ENCODE data around the gene PCDHGA9. TPM values are rescaled to one million over a fixed set of nuclear protein-coding genes. Genes with fewer than 3 reads are reported as not detected.
"Not testable (repeated sequence)": the region's sequence is repeated elsewhere in the genome, so short reads cannot be mapped to it uniquely, and the experiment has no call there.

PCDHGA9 gene
- total RNA-seq, 4 donors from 2014 or later = 8.4 to 13.8 (median 11.9) TPM

DNA sequence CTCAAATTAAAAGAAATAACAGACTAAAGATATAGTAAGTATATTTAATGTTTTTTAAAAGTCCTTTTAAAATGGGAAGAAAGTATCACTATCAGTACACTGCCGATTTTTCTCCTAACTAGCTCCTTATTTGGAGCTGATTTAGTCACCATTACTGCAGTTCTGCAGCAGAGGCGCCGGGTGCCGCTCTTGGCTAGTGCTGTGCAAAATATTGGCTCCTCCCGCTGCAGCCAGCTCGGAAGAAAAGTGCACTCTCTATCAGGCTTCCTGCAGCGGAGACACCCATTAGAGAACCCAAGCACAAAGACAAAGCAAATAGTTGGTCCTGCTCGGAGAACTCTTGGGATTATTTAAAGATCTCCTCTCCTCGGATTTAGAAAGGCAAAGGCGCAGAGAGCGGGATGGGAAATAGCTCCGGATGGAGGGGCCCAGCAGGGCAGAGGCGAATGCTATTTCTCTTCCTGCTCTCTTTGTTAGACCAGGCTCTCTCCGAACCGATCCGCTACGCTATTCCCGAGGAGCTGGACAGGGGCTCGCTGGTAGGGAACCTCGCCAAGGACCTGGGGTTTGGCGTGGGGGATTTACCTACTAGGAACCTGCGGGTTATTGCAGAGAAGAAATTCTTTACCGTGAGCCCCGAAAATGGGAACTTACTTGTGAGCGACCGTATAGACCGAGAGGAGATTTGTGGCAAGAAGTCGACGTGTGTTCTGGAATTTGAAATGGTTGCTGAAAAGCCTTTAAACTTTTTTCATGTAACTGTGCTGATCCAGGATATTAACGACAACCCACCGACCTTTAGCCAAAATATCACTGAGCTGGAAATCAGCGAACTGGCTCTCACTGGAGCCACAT, 32.4 kb upstream of the PCDHGA9 start, which contains the start of gene PCDHGB3:
TSS of gene PCDHGB3 (plus strand) at position 249 of the 855 bp plus-strand sequence. CDS start at position 402, 153 bp downstream.
- H3K4me3 ChIP-seq = peak within 1 kb of the TSS in 2 of 4 donors; percentile 8 to 34

DNA sequence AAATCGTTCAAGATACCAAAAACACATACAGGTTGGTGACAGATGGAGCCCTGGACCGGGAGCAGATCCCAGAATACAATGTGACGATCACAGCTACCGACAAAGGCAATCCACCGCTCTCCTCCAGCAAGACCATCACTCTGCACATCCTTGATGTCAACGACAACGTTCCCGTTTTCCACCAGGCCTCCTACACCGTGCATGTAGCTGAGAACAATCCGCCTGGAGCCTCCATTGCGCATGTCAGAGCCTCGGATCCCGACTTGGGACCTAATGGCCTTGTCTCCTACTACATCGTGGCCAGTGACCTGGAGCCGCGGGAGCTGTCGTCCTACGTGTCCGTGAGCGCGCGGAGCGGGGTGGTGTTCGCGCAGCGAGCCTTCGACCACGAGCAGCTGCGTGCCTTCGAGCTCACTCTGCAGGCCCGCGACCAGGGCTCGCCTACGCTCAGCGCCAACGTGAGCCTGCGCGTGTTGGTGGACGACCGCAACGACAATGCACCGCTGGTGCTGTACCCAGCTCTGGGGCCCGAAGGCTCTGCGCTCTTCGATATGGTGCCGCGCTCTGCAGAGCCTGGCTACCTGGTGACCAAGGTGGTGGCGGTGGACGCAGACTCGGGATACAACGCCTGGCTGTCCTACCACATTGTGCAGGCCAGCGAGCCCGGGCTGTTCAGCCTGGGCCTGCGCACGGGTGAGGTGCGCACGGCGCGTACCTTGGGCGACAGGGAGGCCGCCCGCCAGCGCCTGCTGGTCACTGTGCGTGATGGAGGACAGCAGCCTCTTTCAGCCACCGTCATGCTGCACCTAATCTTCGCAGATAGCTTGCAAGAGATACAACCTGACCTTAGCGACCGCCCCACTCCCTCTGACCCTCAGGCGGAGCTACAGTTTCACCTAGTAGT, 30.8 kb upstream of the PCDHGA9 start:
- DNase-seq (ENCODE audit: low spot score in 2 of 2) = no peak
- H3K27me3 ChIP-seq = no peaks in the 10 kb centered on the region
- peaks cover 0 to 99% (median 44%) of the 10 kb centered on the region in 4 donors for H3K9me3 ChIP-seq
- 41 to 42% methylated on average over 39 to 58 of the region's 69 CpGs for WGBS, 2 donors
- no peak overlapping the region for H3K27ac ChIP-seq
- TF ChIP-seq POLR2A (IDR thresholded peaks at IDR 0.05) (no peak), EP300 (IDR thresholded peaks at IDR 0.05) (no peak)
- TF ChIP-seq, protein P1, sequence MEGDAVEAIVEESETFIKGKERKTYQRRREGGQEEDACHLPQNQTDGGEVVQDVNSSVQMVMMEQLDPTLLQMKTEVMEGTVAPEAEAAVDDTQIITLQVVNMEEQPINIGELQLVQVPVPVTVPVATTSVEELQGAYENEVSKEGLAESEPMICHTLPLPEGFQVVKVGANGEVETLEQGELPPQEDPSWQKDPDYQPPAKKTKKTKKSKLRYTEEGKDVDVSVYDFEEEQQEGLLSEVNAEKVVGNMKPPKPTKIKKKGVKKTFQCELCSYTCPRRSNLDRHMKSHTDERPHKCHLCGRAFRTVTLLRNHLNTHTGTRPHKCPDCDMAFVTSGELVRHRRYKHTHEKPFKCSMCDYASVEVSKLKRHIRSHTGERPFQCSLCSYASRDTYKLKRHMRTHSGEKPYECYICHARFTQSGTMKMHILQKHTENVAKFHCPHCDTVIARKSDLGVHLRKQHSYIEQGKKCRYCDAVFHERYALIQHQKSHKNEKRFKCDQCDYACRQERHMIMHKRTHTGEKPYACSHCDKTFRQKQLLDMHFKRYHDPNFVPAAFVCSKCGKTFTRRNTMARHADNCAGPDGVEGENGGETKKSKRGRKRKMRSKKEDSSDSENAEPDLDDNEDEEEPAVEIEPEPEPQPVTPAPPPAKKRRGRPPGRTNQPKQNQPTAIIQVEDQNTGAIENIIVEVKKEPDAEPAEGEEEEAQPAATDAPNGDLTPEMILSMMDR (IDR thresholded peaks at IDR 0.05) = no peak
- peaks cover 0 to 29% (median 0%) of the 10 kb centered on the region in 3 donors for H3K36me3 ChIP-seq
- H3K4me3 ChIP-seq = no peak overlapping the region
- no peaks in the 10 kb centered on the region for H3K4me1 ChIP-seq

More for the DNA sequence above, 32.4 kb upstream of the PCDHGA9 start, which contains the start of gene PCDHGB3:
- H3K36me3 ChIP-seq = peaks cover 0 to 23% (median 0%) of the 10 kb centered on the region in 3 donors
- H3K27ac ChIP-seq = no peak within 1 kb of the TSS
- TF ChIP-seq POLR2A (IDR thresholded peaks at IDR 0.05) = no peak
- TF ChIP-seq, protein P1 (IDR thresholded peaks at IDR 0.05) = peak in 2 of 5 experiments; percentile 13 to 15
- TF ChIP-seq EP300 (IDR thresholded peaks at IDR 0.05) = no peak
- H3K27me3 ChIP-seq = no peaks in the 10 kb centered on the region
- no peak for DNase-seq (ENCODE audit: low spot score in 2 of 2)
- H3K4me1 ChIP-seq = no peaks in the 10 kb centered on the region
- WGBS, 2 donors = 17 to 26% methylated on average over 32 of the region's 32 CpGs
- H3K9me3 ChIP-seq = peaks cover 0 to 100% (median 45%) of the 10 kb centered on the region in 4 donors

DNA sequence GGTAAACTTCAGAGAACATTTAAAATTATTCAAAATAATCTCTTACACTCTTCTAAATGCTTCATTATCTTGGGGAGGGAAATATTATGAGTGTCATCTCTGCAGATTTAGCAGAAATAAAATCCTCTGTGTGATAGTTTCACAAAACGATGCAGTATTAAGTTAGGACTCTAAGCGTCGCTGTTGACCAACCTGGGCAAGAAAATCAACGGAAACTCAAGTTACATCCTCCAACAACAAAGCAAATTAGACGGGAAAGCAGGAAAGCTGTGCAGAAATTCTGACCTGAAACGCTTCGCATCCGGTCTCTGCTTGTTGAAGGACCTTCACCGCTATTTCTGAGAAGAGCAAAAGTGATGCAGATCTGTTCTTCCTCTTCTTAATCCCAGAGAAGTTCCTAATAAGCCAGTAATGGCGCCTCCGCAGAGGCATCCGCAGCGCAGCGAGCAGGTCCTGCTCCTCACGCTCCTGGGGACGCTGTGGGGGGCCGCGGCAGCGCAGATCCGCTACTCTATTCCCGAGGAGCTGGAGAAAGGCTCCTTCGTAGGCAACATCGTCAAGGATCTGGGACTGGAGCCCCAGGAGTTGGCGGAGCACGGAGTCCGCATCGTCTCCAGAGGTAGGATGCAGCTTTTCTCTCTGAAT, 28.8 kb upstream of the PCDHGA9 start, which contains the start of gene PCDHGA6:
TSS of gene PCDHGA6 (plus strand) at position 219 of the 645 bp plus-strand sequence. CDS start at position 412, 193 bp downstream.
- Histone ChIP-seq H3K9me3 (peaks cover 0 to 99% (median 49%) of the 10 kb centered on the region in 4 donors), H3K27ac (no peak within 1 kb of the TSS), H3K4me1 (no peaks in the 10 kb centered on the region), H3K4me3 (peak within 1 kb of the TSS in 2 of 4 donors; percentile 3 to 29), H3K36me3 (peaks cover 0 to 32% (median 0%) of the 10 kb centered on the region in 3 donors), H3K27me3 (no peaks in the 10 kb centered on the region)
- TF ChIP-seq, protein P1 (IDR thresholded peaks at IDR 0.05) = peak in 1 of 5 experiments; percentile 22
- TF ChIP-seq EP300 (IDR thresholded peaks at IDR 0.05) = no peak
- 15 to 23% methylated on average over 24 to 27 of the region's 27 CpGs for whole genome bisulfite sequencing, 2 donors
- no peak for DNase-seq (ENCODE audit: low spot score in 2 of 2)

DNA sequence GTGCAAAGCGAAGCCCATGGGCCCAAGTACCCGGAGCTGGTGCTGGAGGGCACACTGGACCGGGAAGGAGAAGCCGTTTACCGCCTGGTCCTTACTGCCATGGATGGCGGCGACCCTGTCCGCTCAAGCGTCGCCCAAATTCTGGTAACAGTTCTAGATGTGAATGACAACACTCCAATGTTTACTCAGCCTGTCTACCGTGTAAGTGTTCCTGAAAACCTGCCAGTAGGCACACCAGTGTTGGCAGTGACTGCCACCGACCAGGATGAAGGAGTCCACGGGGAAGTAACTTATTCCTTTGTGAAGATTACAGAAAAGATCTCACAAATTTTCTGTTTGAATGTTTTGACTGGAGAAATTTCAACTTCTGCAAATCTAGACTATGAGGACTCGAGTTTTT, 28.0 kb upstream of the PCDHGA9 start:
- 58 to 68% methylated on average over 14 of the region's 14 CpGs for WGBS, 2 donors
- no peaks in the 10 kb centered on the region for H3K27me3 ChIP-seq
- H3K27ac ChIP-seq = no peak overlapping the region
- TF ChIP-seq, protein P1 (IDR thresholded peaks at IDR 0.05) = no peak
- no peak for TF ChIP-seq POLR2A (IDR thresholded peaks at IDR 0.05)
- no peak for TF ChIP-seq EP300 (IDR thresholded peaks at IDR 0.05)
- H3K4me1 ChIP-seq = no peaks in the 10 kb centered on the region
- H3K4me3 ChIP-seq = no peak overlapping the region
- peaks cover 0 to 35% (median 0%) of the 10 kb centered on the region in 3 donors for H3K36me3 ChIP-seq
- DNase-seq (ENCODE audit: low spot score in 2 of 2) = no peak
- H3K9me3 ChIP-seq = peaks cover 0 to 99% (median 51%) of the 10 kb centered on the region in 4 donors

DNA sequence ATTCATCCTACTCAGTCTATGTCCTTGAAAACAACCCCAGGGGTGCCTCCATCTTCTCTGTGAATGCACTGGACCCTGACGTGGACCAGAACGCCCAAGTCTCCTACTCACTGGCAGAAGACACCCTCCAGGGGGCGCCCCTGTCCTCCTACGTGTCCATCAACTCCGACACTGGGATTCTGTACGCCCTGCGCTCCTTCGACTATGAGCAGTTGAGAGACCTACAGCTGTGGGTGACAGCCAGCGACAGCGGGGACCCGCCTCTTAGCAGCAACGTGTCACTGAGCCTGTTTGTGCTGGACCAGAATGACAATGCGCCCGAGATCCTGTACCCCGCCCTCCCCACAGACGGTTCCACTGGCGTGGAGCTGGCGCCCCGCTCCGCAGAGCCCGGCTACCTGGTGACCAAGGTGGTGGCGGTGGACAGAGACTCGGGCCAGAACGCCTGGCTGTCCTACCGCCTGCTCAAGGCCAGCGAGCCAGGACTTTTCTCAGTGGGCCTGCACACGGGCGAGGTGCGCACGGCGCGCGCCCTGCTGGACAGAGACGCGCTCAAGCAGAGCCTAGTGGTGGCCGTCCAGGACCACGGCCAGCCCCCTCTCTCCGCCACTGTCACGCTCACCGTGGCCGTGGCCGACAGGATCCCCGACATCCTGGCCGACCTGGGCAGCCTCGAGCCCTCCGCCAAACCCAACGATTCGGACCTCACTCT, 27.0 kb upstream of the PCDHGA9 start:
- H3K4me1 ChIP-seq; DNase-seq (ENCODE audit: low spot score in 2 of 2); H3K27ac ChIP-seq; H3K27me3 ChIP-seq; H3K4me3 ChIP-seq: not testable (repeated sequence)
- Histone ChIP-seq H3K36me3 (peaks cover 0 to 31% (median 0%) of the 10 kb centered on the region in 3 donors), H3K9me3 (peaks cover 0 to 99% (median 48%) of the 10 kb centered on the region in 4 donors)
- 38 to 63% methylated on average over 12 to 37 of the region's 48 CpGs for WGBS, 2 donors

Measured in tibial nerve (tissue), 4 donors.